Right lung (tissue), 10 donors: ENCODE data around the gene MALRD1. TPM values are rescaled to one million over a fixed set of nuclear protein-coding genes. Genes with fewer than 3 reads are reported as not detected.

Source experiments
- DNase-seq, 2 donors: peaks; one replicate each; pipeline ENCODE4 v3.0.0-alpha.2; 2013
- long read RNA-seq, 8 donors: transcript quantifications; one replicate each; lab custom pipeline, GENCODE V29; 2026
- polyA plus RNA-seq, 5 donors: library from polyadenylated mRNA; unstranded; fragments of 120-200 nt; gene quantifications; one replicate each; pipeline versions ENCODE4 v1.2.1 to v1.2.3, GENCODE V29; 2013; ENCODE audit warnings: inconsistent platforms in 1 of 5, low replicate concordance in 1 of 5; ENCODE audit not compliant: insufficient read length in 5 of 5, insufficient read depth in 1 of 5

MALRD1 gene
- polyA plus RNA-seq, result 1 to 10 TPM; 3.3 to 6.9 (median 5.3) TPM
- long read RNA-seq, donor 1, result 0 reads
- long read RNA-seq, donor 2, result 0 reads
- long read RNA-seq, donor 3, result 0 reads
- long read RNA-seq, donor 4, result 0 reads
- long read RNA-seq, donor 5, result 0 reads
- long read RNA-seq, donor 6, partial matches to known transcripts, result 0 of 1 reads
- long read RNA-seq, donor 6, other reads (novel, unspliced or antisense), result 0 of 1 reads
- long read RNA-seq, donor 7, result 0 reads
- long read RNA-seq, donor 8, result 0 reads

- no peak for DNase-seq
Observed at GRCh38 chr10:19048489-19048888, at the start of gene MALRD1. TSS of gene MALRD1 (plus strand) at chr10:19048801. CDS start at chr10:19048939, 138 bp downstream.

- peak in 1 of 2 donors; percentile 20 for DNase-seq
Observed at GRCh38 chr10:19003341-19003740, 45.3 kb upstream of the MALRD1 start.

- DNase-seq, result no peak
Observed at GRCh38 chr10:19012111-19012510, 36.5 kb upstream of the MALRD1 start.

- DNase-seq, result no peak
Observed at GRCh38 chr10:19014034-19014433, 34.6 kb upstream of the MALRD1 start.

GRCh38 chr10:19014498-19014897 lies 34.1 kb upstream of the MALRD1 start:
- no peak for DNase-seq

DNA sequence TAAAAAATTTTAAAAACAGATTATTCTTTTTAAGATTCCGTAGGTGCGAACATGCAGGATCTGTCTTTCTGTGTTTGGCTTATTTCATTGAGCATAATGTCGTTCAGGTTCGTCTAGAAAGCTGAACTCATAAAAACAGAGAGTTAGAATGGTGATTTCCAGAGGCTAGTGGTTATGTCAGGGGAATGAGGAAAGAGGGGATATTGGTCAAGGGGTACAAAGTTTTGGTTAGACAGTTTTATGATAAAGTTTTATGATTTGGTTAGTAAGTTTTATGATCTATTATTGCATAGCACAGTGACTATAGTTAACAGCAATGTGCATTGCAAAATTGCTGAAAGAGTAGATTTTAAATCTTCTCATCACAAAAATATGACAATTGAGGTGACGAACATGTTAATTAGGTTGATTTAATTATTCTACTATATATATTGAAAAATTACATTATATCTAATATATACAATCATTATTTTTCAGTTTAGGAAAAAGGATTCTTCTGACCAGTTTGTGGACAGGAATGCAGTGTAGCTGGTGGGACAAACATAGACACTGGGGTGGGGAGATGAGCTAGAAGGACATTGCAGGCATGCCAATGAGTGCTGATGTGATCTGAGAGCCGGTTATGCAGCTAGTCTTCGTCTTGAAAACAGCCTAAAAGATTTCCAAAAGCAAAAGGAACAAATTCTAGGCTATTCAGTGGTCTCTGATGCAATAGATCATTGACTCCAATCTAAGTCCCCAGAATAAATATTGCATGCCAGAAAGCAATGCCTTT lies 31.3 kb upstream of the MALRD1 start:
- DNase-seq, result no peak

DNA sequence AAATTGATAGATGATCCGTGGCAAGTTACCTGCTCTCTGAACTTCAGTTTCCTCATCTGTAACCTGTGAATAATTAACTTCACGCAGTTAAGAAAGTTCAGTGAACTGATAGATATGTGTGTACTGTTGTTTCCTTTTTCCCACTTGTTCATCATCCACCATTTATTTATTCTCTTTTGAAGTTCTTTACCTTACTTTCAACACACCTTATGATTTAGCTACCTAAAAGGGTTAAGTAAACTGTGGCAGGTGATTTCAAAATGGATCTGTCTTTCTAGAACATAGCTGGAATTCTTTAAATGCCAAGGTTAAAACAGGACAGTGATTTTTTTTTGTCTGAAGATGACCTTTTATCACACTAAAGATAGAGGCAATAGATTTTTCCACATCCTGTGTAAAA lies 27.4 kb upstream of the MALRD1 start:
- no peak for DNase-seq

- no peak for DNase-seq
Observed at GRCh38 chr10:19024611-19025010, 24.0 kb upstream of the MALRD1 start.

- no peak for DNase-seq
Observed at GRCh38 chr10:19031763-19032162, 16.8 kb upstream of the MALRD1 start.

- no peak for DNase-seq
Observed at GRCh38 chr10:19033741-19034140, 14.9 kb upstream of the MALRD1 start.

GRCh38 chr10:19041171-19041570 lies 7.4 kb upstream of the MALRD1 start:
- DNase-seq, result peak; percentile 0 to 10

- DNase-seq, result no peak
Observed at GRCh38 chr10:19043431-19043830, 5.2 kb upstream of the MALRD1 start.

- no peak for DNase-seq
Observed at GRCh38 chr10:19046679-19047078, 1.9 kb upstream of the MALRD1 start.

DNA sequence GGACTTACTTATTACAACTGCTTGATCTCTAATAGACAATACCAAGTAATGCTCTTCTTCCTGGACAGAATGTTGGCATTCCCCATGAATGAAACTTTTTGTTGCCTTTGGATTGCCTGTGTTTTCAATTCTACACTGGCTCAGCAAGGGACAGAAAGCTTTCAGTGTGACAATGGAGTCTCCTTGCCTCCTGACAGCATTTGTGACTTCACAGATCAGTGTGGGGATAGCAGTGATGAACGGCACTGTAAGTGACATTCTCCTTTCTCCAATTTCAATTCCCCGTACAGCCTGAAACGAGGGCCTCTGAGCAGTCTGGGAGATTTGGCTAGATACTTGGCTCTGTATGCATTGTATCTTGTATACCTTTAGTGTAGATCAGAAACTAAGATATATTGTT lies 290 bp downstream of the MALRD1 start:
- DNase-seq, result no peak

- no peak for DNase-seq
Observed at GRCh38 chr10:19049567-19049966, 966 bp downstream of the MALRD1 start.

DNA sequence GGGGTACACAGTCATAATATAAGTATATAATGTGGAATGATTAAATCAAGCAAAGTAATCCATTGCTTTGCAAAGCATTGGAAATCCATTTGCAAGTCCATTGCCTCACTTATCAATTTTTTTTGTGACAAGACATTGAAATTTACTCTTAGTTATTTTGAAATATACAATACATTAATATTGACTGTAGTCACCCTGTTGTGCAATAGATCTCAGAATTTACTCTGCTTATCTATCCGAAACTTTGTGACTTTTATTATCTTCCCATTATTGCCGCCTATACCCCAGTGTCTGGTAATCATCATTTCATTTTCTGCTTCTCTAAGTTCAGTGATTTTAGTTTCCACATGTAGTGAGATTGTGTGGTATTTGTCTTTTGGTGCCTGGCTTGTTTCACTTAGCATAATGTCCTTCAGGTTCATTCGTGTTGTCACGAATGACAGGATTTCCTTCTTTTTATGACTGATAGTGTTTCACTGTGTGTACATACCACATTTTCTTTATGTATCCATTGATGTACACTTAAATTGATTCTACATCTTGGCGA lies 5.8 kb downstream of the MALRD1 start:
- no peak for DNase-seq

- no peak for DNase-seq
Observed at GRCh38 chr10:19058046-19058445, 9.4 kb downstream of the MALRD1 start.

DNA sequence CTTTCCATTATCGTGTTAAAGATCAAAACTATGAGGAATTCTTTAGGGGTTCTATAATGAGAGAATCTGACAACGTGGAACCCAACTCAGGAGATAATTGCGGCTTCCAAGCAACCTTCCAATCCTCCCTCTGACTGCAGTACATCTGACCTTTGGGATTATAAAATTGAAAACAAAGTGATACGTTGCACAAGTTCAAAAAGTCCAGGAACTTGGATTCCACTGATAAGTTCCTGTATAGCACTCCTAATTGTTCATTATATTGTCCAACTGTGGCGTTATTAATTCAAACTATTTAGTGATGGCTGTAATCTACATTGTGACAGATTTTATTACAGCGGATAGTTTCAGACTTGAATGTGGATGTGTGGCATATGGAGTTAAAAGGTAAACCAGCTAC lies 15.4 kb downstream of the MALRD1 start:
- no peak for DNase-seq

DNA sequence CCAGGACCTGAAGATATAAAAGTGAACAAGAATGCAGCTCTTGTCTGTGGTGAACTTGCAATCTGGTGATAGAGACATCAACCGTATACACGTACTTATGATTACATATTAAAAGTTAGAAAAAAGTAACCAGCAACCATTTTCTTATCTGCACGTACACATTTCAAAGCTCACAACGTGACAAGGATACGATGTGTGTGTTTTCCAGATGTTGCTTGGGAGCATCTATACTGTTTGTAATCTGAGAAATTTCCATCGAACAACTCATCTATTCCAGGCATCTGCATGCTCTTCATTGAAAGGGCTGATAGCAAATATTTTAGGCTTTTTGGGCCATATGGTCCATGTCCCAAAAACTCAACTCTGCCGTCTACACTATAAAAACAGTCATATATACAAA lies 23.3 kb downstream of the MALRD1 start:
- peak; percentile 25 to 39 for DNase-seq

- DNase-seq, result no peak
Observed at GRCh38 chr10:19077276-19077675, 28.7 kb downstream of the MALRD1 start.

DNA sequence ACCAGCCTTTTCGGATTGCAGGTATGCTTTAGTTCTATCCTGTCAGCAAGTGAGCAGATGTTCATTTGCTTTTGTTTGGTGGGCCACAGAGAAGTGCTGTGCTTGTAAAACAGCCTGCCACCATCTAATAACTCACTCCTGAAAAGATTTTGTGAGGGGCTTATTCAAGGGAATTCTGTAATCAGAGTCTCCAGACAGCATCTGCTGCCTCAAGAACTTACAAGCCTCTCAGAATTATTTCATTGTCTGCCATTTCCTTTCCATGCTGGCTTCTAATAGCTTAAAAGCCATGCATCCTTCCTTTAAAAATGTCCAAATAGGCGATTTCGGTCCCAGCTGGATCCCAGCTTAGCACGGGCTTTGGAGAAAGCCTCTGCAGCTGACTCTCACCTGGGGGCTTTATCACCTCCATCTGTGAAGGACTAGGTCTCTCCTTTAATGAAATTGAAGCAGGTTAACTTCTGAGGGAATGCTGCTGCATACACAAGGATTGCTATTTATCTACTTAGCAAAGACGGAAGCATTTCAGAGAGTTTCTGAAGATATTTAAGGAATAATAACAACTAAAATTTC lies 48.0 kb downstream of the MALRD1 start:
- no peak for DNase-seq

GRCh38 chr10:19097151-19097550 lies 48.5 kb downstream of the MALRD1 start:
- DNase-seq, result no peak

- DNase-seq, result no peak
Observed at GRCh38 chr10:19098803-19099202, 50.2 kb downstream of the MALRD1 start.
